Cardiac fibroblast (primary cell): ENCODE data around the gene RANBP3.

Experiments used
- DNase-seq, 2 donors: peaks; one replicate each; pipeline versions ENCODE4 v3.0.0 to v3.0.0-alpha.2; 2010; ENCODE audit warnings: low read depth in 2 of 2
- H3K4me3 ChIP-seq, 2 donors: replicated peaks in 1 of 2; 1 replicate in 1 of 2; 2 replicates in 1 of 2; pipeline ENCODE4 v1.5.1; 2011; ENCODE audit warnings: low read depth in 2 of 2, low read length in 2 of 2, mild to moderate bottlenecking in 2 of 2, moderate library complexity in 1 of 2
- CTCF ChIP-seq: IDR thresholded peaks from one replicate; pipeline ENCODE4 v1.5.1; 2011; ENCODE audit warnings: low read depth, mild to moderate bottlenecking, low read length, inconsistent platforms

The RANBP3 gene

DNA sequence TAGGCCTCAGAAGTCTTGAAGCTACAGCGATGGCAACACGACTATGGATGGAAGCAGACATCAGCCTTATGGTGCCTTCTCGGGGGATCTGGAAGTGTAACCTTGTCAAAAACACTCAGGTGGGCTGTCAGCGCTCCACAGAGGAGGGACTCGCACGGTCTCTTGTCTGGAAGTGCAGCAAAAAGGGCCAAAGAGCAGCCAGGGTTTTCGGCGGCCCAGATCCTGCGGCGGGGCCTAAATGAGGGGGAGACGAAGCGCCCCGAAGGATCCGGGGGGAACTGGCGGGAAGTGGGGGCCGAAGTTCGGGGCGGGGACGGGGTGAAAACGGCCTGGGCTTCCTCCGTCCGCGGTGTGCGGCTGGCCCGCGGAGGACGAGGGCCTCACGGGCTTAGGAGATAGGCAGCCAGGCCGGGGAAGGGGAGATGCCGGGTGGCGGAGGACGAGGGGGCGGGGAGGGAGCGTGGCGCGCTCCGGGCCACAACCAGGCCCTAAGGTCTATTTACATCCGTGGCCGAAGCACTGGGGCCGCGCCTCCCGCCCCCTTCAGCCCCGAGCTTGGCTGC is 637 bp downstream of the RANBP3 start:
- DNase-seq = no peak
- no peak for TF ChIP-seq CTCF
- peak overlapping the region; percentile 96 for H3K4me3 ChIP-seq

DNA sequence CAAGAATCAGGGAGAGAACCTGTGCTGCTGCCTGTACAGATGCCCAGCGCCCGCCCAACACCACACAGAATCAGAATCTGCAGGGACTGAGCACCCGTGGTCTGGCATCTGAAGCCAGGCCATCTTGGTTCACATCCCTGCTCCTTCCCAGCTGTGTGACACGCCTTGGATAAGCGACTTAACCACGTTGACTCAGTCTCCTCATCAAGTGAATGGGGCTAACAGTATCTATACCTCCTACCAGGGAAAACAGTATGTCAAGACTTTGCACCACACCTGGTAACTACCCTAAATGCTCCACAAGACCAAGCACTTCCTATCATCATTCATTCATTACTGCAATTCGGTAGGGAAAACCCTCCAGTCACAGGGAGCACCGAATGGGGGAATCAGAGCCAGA is 1.2 kb downstream of the RANBP3 start:
- H3K4me3 ChIP-seq = peak overlapping the region; percentile 96
- DNase-seq = no peak
- TF ChIP-seq CTCF = no peak

GRCh38 chr19:5975388-5975728 is 2.6 kb downstream of the RANBP3 start:
- no peak for TF ChIP-seq CTCF
- DNase-seq = no peak
- H3K4me3 ChIP-seq = no peak overlapping the region

DNA sequence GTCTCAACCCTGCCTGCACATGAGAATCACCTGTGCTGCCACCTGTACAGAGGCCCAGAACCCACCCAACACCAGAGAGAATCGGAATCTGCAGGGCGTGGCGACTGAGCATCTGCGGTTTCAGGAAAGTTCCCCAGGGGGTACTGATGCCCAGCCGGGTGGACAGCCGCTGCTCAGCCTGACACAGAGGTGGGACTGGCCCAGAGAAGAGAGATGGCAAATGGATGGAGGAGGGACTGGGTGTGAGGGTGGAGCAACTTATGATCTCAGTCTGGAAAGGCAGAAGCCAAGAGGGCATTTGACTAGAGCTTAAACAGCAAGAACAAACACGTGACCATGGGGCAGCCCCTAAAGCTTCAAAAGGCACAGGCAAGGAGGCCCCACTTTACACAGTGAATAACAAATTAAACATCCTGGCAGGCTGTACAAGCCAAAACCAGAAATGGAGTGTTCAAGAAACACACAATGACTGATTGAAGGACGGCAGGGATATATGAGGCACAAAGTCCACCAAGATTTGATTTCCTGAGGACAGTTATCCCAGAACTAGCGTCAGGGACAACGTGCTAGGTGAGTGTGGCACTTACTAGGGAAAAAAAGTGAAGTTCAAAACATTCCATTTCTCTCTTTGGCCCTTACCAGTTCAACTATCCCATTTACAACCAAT is 3.1 kb downstream of the RANBP3 start:
- no peak for TF ChIP-seq CTCF
- no peak for DNase-seq
- H3K4me3 ChIP-seq = no peak overlapping the region

DNA sequence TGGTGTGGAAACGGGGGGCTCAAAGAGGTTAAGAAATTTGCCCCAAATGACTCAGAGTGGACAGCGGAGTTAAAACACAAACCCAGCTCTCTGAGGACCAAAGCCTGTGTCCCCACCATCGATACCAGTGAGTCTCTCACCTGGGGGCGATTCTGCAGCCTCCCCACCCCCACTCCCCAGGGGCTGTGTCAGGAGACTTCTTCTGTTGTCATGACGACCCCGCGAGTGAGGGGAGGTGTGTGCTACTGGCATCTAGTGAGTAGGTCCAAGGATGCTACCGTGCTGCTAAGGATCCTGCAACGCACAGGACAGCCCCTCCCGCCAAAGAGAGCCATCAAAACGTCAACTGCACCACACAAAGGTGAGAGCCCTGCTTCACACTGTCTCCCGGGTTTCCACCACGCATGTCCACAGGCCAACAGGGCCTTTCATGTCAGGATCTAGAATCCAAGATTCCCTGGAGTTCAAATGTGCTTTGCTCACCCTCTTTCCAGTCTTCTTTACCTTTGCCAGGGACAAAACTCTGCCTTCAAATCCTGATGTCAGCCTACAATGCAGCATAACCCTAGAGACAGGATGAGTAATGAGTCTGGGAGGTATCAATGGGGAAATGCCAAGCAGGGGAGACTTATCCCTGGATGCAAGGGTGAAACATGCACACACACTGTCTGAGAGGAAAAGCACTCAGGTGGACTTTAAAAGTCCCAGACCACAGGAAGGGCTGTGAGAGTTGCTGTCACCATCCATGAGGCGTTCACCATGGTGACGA is 3.9 kb downstream of the RANBP3 start:
- DNase-seq = no peak
- no peak overlapping the region for H3K4me3 ChIP-seq
- TF ChIP-seq CTCF = no peak

GRCh38 chr19:5973376-5973775 is 4.6 kb downstream of the RANBP3 start:
- DNase-seq = no peak
- H3K4me3 ChIP-seq = no peak overlapping the region
- no peak for TF ChIP-seq CTCF
